Stimulated activated CD8-positive, alpha-beta memory T cell treated with anti-CD3 and anti-CD28 coated beads, Interleukin-12 subunit alpha, Interleukin-12 subunit beta, amount 100 ng/mL, for 24 hours (primary cell): ENCODE data around the gene DNAJC9.
"Not testable (repeated sequence)": the region's sequence is repeated elsewhere in the genome, so short reads cannot be mapped to it uniquely, and the experiment has no call there.

ENCODE experiments used
- DNase-seq: peaks from one replicate; pipeline ENCODE4 v3.0.0-alpha.2; 2020; ENCODE audit errors: extremely low read depth

DNAJC9 gene, protein sequence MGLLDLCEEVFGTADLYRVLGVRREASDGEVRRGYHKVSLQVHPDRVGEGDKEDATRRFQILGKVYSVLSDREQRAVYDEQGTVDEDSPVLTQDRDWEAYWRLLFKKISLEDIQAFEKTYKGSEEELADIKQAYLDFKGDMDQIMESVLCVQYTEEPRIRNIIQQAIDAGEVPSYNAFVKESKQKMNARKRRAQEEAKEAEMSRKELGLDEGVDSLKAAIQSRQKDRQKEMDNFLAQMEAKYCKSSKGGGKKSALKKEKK

DNA sequence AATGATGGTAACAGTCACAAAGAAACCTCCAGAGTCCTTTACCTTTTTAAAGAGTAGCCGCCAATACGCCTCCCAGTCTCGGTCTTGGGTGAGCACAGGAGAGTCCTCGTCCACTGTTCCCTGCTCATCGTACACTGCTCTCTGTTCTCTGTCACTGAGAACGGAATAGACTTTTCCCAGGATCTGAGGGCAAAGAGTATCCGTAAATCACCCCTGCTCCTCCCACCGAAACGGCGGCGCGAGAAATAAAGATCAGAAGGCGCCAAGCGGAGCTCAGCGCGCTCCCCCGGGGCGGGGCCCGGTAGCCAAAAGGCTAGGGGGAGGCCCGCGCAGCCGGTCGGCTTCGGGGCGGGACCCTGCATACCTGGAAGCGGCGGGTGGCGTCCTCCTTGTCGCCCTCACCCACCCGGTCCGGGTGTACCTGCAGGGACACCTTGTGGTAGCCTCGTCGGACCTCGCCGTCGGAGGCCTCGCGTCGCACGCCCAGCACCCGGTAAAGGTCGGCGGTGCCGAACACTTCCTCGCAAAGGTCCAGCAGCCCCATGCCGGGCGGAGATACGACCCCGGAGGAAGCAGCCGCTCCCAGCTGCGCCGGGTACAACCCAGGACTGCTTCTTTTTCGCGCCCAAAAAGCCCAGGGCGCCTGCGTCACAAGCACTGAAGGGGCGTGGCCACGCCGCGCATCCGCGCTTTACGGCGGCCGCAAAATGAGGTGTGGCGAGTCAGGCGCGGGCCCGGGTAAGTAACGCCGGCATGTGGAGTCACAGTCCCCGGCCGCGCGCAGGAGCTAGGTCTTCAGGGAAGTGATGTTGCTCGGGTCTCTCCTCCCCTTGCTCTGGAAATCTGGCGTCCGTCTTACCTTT, at the start of gene DNAJC9:
TSS of gene DNAJC9 (minus strand) at position 610 of the 863 bp plus-strand sequence. CDS start at position 544, 66 bp downstream.
- DNase-seq, result peak; percentile 89

- no peak for DNase-seq
These were observed 46.4 kb upstream of the DNAJC9 start for GRCh38 chr10:73293461-73293860.

DNA sequence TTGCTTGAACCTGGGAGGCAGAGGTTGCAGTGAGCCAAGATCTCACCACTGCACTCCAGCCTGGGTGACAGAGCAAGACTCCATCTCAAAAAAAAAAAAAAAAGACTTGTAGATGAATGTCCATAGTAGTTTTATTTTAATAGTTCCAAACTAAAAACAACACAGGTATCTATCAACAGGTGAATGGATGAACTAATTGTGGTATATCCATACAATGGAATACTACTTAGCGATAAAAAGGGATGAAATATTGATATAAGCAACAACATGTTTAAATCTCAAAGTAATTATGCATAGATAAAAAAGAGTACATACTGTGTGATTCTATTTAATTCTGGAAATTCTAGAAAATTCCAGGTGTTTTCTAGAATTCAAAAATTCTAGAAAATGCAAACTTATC, 42.9 kb upstream of the DNAJC9 start:
- no peak for DNase-seq

DNA sequence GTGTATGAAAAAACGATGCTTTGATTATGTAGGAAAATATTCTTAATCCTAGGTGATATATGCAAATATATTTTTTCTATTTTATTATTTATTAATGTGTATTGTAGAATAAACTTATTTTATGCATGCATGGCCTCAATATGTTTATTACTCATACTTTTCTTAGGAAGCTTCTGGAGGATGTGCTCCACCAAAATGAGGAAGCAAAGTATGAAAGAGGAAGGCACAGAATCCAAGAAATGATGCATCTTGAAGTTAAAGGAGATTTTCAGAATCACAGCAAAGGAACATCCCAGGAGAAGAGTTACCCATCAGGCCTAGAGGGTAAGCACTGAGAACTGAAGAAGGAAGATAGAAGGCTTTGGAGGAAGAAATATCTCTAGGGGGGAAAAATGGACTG, 40.4 kb upstream of the DNAJC9 start:
- no peak for DNase-seq

GRCh38 chr10:73281097-73281496, 34.0 kb upstream of the DNAJC9 start:
- DNase-seq, result no peak

GRCh38 chr10:73264423-73264822, 17.4 kb upstream of the DNAJC9 start:
- no peak for DNase-seq

DNA sequence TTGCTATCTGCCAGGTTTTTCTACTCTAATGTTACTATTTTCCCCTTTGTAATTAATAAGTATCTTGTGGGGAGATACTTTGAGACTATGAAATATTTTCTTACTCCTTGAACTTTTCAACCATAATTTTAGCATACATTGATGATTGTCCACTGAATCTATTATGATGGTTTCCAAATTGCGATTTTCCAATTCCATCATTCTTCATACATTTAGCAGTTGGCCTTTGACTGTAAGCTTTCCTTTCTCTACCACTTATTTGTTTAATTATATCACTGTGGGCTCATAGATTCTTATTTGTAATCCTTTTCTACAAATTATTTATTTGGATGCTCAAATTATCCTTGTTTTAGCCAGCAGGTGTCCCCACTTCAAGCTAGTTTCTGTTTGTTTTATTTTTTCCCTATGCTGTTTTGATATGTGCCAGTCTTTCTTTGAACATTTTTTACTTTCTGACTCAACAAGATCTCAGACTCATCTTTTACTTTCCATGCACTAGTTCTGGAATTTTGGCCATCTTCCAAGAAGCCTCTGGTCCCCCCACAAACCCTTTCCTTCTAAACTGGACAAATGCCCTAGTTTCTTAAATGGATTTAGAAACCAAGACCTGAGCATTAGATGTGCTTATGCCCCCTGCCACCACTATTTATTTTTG, 16.8 kb upstream of the DNAJC9 start:
- no peak for DNase-seq

GRCh38 chr10:73262880-73263555, 16.0 kb upstream of the DNAJC9 start:
- DNase-seq, result no peak

GRCh38 chr10:73262105-73262730, 15.2 kb upstream of the DNAJC9 start:
- no peak for DNase-seq

GRCh38 chr10:73261362-73261995, 14.4 kb upstream of the DNAJC9 start:
- DNase-seq, result no peak

DNA sequence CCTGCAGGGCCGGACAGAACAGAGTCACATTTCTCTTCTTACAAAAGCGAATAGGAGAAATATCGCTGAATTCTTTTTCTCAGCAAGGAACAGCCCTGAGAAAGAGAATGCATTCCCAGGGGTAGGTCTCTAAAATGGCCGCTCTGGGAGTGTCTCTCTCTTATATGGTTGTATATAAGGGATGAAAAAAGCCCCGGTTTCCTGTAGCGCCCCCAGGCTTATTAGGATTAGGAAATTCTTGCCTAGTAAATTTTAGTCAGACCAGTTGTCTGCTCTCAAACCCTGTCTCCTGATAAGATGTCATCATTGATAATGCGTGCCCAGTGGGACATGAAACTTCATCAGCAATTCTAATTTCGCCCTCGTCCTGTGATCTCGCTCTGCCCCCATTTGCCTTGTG, 11.6 kb upstream of the DNAJC9 start:
- DNase-seq, result not testable (repeated sequence)

- no peak for DNase-seq
These were observed 6.1 kb upstream of the DNAJC9 start for GRCh38 chr10:73253225-73253555.

DNA sequence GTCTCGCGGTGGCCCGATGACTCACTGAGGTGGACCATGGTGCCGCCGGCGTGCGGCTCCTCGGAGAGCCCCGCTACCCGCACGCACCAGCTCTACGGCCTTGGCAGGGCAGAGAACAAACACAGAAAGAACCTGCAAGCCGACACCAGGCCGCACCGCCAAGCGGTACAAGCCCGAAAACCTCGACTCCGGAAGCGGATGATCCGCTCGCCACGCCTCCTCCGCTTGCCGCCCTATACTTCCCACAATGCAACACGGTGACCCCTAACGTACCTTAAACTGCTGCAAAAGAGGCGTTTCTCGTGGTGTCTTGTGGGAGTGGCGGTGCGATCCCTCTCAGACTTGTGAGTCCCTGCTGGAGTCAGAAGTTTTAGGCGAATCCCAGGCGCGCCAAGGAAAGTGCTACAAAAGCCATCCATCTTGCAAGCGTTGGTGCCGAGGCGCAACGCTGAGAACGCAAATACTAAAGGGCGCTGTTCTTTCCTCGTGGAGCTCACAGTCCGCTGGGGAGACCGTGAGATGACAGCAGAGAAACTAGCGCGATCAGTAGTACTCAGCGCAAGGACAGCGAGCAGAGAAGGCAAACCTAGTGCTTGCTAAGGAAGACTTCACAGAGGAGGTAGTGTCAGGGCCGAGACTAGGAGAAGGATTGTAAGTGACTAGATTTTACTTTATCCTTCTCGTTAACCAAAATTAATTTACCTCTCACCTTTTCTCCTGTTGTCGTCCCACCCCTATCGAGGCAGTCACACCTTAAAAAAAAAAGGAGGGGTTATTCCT, 5.6 kb upstream of the DNAJC9 start, which contains the start of gene MRPS16:
TSS of gene MRPS16 (minus strand) at position 200 of the 780 bp plus-strand sequence. CDS start at position 38, 162 bp downstream.
- peak; percentile 79 for DNase-seq

- no peak for DNase-seq
These were observed 4.8 kb upstream of the DNAJC9 start for GRCh38 chr10:73251683-73252444.

DNA sequence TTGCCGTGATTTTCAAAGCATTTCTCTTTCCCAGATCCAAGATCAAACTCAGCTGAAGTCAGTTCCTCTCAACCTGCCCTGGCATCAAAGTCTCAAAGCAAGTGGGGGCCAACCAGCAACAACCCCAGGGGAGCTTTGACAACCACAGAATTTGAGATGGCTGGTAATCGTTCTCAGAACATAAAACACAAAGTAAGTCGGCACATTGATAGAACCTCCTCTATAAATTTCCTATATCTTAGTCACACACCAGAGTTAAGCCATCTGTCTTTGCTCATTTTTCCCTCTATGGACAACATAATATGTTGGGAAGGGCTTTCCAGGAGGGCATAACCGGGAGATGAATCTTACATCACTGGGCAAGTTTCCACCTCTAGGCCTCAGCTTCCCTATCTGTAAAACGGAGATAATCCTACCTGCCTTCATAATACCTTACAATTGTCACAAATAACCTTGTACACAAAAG, 1.2 kb upstream of the DNAJC9 start:
- no peak for DNase-seq

DNA sequence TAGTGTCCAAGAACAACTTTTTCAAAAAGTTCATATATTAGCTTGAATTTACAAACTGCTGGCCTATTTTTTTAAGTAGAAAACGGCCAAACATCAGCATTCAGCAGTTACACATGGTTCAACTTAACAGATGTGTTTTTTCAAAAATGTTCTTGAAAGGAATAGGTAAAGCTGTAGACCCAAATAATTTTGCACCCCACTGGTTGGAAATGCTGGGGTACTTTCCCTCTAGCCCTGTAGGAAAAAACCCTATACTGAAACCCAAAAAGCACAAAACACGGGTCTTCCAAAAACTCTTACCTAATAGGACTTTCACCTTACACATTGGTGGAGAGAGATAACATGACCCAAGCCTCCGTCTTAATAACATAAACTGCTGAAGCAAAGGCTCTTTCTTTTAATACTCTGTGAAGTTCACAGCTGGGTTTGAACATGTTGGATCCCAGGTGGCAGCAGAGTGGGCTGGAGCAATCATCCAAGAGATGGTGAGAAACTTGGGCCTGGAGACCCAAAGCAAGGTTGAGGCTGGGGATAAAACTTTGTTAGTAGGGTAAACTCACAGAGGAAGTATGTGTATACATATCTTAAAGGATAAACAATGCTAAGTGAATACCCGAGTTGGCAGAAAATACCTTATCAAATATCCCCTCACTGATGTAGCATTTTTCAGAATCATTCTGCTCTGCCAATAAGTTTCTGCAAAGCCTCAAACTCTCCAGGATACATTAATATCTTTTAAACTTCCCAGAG, 629 bp upstream of the DNAJC9 start:
- no peak for DNase-seq

DNA sequence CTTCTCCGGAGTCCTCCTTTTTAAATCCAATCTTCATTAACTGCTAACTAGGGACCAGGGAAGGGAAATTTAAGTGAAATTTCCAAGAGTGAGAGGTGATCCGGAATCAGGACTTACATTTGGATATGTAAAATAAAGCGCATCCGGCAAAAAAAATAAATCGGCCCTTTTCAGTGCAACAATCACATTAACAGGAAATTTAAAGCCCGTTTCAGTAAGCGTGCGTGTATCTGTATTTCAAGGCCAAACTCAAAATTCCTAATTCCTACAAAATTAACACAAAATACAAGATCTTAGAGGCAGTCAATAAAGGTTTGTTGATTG, 771 bp downstream of the DNAJC9 start:
- DNase-seq, result no peak

- DNase-seq, result no peak
These were observed 2.1 kb downstream of the DNAJC9 start for GRCh38 chr10:73244866-73245477.
